Activated CD8-positive, alpha-beta memory T cell treated with anti-CD3 and anti-CD28 coated beads for 1 hour (primary cell): ENCODE measurements around the gene DAB2.

Experiments
- DNase-seq, 2 donors: peaks; one replicate each; pipeline ENCODE4 v3.0.0-alpha.2; 2020; ENCODE audit warnings: low read depth in 1 of 2; ENCODE audit errors: extremely low read depth in 1 of 2

DAB2 gene

GRCh38 chr5:39448506-39449128 lies 23.8 kb upstream of the DAB2 start:
- no peak for DNase-seq

- DNase-seq: no peak
These were observed 23.2 kb upstream of the DAB2 start for GRCh38 chr5:39447968-39448367.

GRCh38 chr5:39447059-39447458 lies 22.3 kb upstream of the DAB2 start:
- DNase-seq: no peak

- no peak for DNase-seq
These were observed 21.5 kb upstream of the DAB2 start for GRCh38 chr5:39446231-39446630.

- DNase-seq: no peak
These were observed 19.1 kb upstream of the DAB2 start for GRCh38 chr5:39443911-39444310.

GRCh38 chr5:39442991-39443390 lies 18.2 kb upstream of the DAB2 start:
- no peak for DNase-seq

GRCh38 chr5:39441838-39442237 lies 17.1 kb upstream of the DAB2 start:
- no peak for DNase-seq

GRCh38 chr5:39440958-39441624 lies 16.3 kb upstream of the DAB2 start:
- no peak for DNase-seq

- DNase-seq: no peak
These were observed 15.6 kb upstream of the DAB2 start for GRCh38 chr5:39440192-39440957.

- no peak for DNase-seq
These were observed 14.9 kb upstream of the DAB2 start for GRCh38 chr5:39439582-39440162.

GRCh38 chr5:39437467-39437866 lies 12.7 kb upstream of the DAB2 start:
- no peak for DNase-seq

- no peak for DNase-seq
These were observed 9.1 kb upstream of the DAB2 start for GRCh38 chr5:39433848-39434247.

- no peak for DNase-seq
These were observed 8.1 kb upstream of the DAB2 start for GRCh38 chr5:39432696-39433530.

GRCh38 chr5:39430461-39430860 lies 5.7 kb upstream of the DAB2 start:
- no peak for DNase-seq

- no peak for DNase-seq
These were observed 3.9 kb upstream of the DAB2 start for GRCh38 chr5:39428640-39429039.

GRCh38 chr5:39427633-39428032 lies 2.9 kb upstream of the DAB2 start:
- DNase-seq: no peak

GRCh38 chr5:39427229-39427628 lies 2.4 kb upstream of the DAB2 start:
- DNase-seq: no peak

GRCh38 chr5:39426746-39427105 lies 1.9 kb upstream of the DAB2 start:
- no peak for DNase-seq

GRCh38 chr5:39426051-39426745 lies 1.4 kb upstream of the DAB2 start:
- DNase-seq: no peak

GRCh38 chr5:39423331-39423751 lies 1.4 kb downstream of the DAB2 start:
- no peak for DNase-seq
